ENCODE measurements around the gene TRABD.
A peak's percentile ranks its signal among the peaks of the same experiment; 100 is the strongest.

Gene TRABD

DNA sequence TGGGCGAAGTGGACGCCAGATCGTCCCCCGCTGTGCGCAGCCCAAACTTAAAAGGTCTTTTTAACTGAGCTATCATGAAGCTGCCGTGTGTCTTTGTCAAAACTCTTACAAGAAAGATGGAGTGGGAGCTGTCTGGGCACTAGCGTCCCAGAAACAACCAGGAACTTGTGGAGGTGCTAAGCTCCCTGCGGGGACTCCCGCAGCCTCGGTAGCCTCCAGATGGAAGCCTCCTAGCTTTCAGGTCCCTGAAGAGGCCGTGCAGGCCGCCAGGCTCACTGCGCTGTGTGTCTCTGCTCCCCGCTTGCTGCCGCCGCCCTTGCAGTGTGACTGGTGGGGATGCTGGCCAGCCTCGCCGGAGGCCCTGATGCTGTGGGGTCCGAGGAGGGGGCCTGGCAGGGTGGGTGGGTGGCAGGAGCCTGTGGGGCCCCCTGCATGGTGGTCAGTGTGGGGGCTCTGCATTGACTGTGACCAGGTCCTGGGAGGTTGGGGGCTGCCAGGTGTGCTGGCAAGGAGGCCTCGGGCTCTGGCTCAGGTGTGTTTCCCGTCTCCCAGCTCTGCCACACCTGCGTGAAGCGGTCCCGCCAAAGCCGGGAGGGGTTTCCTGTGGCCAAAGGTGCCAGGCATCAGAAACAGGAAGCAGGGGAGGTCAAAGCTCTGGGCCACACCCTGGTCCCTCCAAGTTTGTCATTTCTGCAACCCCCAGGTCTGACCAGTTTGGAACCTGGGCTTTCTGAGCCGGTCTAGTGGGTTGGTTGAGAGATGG lies 1.2 kb downstream of the TRABD start:
- DNase-seq (ENCODE audit: low read depth in 2 of 2): no peak

DNA sequence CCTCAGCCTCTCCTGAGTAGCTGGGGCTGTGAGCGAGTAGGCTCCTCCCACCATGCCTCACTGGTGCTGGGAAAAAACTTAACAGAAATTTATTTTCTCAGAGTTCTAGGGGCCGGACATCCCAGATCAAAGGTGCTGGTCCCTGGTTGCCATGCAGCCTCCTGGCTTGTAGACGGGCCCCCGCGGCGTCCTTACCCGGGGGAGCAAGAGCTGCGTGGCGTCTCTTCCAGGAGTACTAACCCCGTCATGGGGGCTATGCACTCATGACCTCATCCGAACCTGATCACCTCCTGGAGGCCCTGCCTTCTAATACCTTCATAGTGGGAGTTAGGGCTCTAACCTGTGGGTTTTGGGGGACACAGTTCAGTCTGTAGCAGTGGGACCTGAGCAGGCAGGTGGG lies 2.6 kb downstream of the TRABD start:
- no peak for DNase-seq (ENCODE audit: low read depth in 2 of 2)

DNA sequence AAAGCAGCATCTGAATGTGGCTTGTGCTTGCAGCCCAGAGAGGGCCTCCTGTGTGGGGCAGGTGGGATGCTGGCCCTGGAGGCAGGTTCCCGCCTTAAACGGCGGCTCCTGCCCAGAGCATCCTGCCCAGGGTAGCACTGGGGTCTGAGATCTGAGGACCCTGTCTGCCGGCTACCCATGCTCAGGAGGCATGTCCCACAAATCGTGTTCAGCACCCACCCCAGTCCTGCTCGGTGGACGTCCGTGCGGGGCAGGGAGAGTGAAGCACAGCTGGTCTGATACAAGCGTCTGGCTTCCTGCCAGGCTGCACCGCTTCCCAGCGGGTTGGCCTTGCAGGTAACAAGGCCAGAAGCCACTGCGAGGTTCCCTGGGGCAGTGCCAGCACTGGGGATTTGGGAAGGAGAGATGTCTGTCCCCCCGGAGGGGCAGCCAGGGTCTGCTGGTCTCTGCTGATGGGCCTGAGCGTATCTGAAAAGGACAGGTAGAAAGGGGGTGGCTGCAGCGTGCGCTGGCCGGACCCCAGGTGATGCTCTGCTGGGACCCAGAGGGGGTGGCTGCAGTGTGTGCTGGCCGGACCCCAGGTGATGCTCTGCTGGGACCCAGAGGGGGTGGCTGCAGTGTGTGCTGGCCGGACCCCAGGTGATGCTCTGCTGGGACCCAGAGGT lies 3.6 kb downstream of the TRABD start:
- DNase-seq (ENCODE audit: low read depth in 2 of 2): no peak

DNA sequence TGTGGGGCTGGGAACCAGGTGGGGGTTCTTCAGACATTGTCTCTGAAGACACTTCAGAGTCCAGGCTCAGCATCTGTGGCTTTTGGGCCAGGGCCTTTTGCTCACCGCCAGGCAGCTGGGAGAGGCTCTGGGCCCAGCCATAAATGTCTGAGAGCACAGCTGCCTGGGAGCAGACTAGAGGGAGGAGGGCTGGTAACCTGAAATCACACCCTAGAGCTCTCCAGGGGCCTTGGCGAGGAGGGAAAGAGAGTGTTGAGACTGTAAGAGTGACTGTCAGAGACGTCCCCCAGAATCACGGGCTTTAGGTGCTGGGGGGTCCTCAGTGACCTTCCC lies 4.1 kb downstream of the TRABD start:
- DNase-seq (ENCODE audit: low read depth in 2 of 2): no peak

DNA sequence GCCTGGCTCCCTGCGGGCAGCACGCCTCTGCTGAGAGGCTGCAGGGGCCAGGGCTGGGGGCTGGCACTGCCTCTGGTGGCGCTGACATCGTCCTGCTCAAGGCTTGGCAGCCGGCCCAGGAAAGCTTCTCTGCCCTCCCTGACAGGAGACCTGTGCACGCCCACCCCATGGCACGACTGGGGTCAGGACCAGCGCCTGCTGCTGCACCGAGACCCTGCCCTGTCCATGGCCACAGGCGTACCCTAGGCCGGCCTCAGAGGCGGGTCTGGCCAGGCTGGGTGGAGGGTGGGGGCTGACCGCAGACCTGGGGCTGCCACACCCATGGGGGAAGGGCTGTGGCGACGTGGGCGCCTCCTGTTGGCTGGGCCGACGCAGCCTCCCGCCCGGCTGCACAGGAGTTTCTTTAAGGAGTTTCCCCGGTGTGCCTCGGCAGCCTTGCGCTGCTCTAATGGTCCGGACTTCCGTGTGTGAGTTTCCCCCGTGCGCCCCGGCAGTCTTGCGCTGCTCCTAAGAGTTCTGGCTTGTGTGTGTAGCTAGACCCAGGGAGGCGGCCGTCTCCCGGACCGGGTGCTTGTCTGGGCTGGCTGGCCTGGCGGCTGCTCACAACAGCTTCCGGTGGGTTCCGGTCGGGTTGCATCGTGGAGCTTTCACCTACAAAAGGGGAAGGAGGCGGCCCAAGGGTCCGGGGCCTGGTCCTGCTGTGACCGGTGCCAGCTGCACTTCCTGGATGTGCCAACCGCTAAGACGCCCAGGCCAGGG lies 4.6 kb downstream of the TRABD start:
- DNase-seq (ENCODE audit: low read depth in 2 of 2): peak; percentile 55 to 64

DNA sequence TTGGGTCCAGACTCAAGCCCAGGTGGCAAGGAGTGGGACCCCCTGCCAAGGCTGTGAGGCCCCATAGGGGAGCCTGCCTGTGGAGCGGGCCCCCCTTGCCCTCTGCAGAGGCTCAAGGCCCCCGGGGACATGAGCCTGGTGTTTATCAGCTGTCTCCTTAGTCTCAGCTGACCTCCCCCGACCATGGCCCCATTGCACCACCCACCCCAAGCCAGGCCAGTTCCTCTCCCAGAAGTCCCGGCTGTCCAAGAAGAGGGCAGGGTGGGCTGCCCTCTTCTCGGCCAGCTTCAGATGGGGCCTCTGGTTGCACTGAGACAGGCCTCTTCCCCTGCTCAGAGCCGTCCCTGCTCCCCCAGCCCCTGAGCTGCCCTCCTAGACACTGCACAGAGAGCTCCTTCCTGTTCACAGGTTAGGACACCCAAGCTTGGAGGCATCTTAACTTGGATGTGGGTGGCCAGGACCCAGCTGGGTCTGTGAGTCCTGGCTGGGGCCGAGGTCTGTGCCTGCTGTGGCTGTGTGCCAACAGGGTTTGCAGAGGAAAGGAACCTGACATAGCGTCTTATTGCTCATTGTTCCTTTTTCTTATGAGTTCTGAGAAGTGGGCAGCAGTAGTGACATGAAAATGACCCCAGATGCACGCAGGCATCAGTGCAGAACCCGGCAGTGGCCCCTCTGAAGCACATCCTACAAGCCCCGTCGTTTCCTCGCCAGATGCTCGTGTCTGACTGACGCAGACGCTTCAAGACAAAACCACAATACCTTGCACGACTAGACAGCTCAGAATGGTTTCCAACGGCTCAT lies 5.4 kb downstream of the TRABD start:
- DNase-seq (ENCODE audit: low read depth in 2 of 2): peak; percentile 48 to 59

DNA sequence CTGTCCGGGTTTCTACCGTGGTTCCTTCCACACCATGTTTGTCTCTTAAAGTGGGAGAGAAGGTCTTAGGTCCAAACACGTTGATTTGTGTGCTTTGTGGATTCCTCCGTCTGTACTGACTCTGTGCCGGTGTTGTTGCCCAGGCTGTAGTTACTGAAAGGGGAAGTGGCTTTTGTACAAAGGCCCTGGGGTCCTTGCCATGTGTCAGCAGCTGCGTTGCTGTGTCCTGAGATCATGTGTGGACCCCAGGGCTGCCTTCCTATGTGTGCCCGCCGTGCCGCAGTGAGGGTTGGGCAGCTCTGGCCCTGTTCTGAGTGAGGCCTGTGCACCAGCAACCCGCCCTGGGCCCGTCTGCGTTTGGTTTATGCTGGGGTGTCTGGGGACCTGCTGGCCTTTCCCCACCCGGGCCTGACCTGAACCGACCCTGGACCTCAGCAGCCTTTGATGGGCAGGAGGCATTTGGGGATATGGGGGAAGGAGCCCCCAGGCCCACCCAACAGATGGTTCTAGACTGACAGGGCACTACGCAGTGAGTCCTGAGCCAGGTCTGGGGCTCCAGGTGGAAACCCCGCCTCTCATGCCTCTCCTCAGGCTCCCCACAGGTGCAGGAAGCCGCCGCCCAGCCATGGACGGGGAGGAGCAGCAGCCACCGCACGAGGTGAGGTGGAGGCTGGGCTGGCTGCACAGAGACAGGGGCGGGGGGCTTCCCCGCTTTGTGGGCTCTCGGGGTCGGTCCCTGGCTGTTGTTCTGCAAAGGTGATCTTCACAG lies 6.9 kb downstream of the TRABD start:
- DNase-seq (ENCODE audit: low read depth in 2 of 2): no peak

DNA sequence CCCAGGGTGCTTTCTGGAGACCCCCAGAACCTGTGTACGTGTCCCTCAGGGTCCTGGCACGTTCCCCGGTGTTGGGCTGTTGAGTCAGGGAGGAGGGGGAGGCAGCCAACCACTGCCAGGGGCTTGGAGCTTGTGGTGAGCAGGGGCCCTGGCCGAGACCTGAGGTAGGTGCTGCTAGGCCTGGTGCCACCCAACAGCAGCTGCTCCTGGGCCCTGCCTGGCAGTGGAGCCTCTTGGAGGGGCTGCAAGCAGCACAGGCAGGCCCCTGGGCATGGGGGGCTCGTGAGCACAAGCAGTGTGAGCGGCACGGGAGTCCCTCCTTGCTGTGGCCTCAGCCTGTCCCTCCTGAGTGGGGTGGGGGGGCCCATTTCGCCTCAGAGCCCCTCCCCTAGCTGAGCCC lies 7.9 kb downstream of the TRABD start:
- DNase-seq (ENCODE audit: low read depth in 2 of 2): no peak

DNA sequence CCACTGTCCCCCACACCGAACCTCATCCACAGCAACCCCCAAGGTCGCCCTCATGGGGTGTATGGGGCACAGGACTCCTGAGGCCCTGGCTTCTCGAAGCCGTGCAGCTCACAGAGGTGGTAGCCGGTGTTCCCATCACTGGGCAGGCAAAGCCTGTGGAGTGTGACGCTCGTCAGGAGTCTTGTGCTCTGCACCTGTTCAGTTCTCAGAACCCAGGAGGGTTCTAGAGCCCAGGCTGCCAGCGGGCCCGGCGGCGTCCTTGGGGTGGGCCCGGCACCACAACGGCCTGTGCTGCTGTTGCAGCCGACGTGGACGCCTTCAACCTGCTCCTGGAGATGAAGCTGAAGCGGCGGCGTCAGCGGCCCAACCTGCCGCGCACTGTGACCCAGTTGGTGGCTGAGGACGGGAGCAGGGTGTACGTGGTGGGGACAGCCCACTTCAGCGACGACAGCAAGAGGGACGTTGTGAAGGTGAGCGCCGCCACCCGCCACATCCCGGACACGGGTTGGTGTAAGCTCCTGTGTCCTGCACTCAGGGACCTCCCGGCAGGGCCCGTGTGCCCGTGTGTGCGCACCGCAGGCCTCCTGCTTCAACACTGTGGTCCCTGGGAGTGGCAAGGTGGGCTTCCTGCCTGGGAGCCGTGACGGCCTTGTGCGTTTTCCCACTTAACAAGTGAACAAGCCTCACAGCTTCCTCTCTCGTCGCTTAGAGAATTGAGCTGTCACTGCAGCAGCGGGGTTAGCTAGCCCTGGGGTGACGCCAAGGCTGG lies 8.5 kb downstream of the TRABD start:
- no peak for DNase-seq (ENCODE audit: low read depth in 2 of 2)

DNA sequence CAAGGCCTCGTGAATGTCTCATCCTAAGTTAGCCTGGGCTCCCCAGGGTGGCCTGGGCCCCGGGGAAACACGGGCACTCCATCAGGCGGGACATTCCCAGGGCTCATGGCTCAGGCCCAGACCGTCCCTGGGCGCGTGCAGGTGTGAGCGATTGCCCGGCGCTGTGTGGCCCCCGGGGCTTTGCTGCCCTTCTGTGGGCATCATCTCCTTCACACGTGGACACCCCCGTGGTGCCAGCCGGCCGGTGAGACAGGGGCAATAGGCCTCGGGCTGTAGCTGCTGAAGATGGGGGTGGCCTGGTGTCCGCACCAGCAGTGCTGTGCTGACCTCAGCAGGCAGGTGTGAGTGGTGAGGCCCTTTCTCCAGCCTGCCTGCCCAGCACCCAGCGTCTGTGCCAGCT lies 10.5 kb downstream of the TRABD start:
- no peak for DNase-seq (ENCODE audit: low read depth in 2 of 2)

DNA sequence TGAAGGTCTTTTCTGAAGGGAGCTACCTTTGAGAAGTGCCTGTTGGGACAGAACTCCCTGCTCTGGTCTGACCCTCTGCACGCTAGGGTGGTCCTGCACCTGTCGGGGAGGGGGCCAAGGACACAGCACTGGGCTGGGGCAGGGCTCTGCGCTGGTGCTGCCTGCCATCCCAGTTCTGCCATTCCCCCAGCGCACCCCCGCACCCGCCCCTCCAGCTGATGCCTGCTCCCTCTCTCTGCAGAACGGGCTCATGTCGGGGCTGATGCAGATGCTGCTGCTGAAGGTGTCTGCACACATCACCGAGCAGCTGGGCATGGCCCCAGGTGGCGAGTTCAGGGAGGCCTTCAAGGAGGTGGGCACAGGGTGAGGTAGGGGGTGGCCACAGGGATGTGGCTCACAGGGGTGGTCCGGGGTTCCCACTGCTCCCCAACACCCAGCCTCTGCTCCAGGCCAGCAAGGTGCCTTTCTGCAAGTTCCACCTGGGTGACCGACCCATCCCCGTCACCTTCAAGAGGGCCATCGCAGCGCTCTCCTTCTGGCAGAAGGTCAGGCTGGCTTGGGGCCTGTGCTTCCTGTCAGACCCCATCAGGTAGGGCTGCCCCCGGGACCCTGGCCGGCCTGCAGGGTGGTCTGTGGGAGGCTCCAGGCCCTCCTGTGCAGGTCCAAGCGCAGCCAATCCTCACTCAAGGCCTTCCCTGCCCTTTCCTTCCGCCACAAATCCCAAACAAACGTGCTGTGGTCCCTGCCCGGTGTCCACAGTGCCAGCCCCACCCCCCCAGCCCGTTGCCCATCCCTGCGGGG lies 11.5 kb downstream of the TRABD start:
- DNase-seq (ENCODE audit: low read depth in 2 of 2): no peak

DNA sequence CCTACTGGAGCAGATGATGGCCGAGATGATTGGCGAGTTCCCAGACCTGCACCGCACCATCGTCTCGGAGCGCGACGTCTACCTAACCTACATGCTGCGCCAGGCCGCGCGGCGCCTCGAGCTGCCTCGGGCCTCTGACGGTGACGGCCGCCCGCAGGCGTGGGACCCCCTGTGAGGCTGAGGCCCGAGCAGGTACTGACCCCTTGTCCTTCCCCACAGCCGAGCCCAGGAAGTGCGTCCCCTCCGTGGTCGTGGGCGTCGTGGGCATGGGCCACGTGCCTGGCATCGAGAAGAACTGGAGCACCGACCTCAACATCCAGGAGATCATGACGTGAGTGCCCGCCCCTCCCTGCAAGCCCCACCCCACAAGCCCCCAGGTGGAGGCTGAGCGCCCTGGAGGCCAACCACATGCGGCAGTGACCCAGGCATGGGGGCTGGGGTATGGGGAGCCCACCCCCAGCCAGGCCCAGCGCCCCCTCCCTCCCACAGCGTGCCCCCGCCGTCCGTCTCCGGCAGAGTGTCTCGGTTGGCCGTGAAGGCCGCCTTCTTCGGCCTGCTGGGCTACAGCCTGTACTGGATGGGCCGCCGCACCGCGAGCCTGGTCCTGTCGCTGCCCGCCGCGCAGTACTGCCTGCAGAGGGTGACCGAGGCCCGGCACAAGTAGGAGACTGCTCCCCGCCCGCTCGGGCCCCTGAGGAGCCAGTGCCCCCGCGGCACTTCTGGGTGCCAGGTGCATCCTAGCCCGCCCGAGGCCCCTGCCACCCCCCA lies 12.3 kb downstream of the TRABD start:
- DNase-seq (ENCODE audit: low read depth in 2 of 2): no peak

DNA sequence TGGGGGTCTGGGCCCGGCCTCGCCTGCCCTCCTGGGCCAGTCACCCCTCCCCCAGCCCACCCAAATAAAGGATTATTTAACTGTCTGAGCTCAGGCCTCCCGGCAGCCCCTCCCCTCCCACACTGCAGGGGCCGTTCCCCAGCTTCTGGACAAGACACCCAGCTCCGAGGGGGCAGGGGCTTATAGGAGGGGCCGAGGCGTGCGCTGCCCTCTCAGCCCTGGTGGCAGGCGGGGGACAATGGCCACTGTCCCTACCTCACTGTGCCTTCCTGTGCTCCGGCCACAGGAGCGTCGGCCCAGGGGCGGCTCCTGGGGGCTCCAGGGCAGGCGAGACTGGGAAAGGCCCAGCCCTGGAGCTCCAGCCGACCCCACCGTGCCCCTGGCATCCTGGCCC lies 12.9 kb downstream of the TRABD start:
- DNase-seq (ENCODE audit: low read depth in 2 of 2): no peak

DNA sequence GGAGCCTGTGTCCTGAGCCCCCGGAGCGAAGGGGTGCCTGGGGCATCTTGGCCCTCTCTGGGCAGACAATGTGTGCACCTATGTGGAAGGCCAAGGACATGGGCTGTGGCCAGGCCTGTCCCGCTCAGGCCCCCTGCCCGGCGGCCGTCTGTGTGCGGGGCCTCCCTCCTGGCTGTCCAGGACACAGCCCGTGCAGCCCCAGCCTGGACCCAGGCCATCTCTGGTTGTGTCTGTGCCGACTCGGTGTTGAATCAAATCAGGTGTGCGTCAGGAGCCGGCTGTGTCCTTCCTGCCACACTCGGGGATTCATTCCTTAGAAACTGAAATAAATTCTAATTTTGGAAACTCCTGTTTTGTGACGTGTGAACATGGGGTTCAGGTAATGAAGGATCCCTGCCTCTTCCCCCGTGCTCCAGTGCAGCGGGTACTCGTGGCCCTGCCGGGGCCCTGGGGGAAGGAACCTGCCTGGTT lies 13.6 kb downstream of the TRABD start:
- DNase-seq (ENCODE audit: low read depth in 2 of 2): no peak

DNA sequence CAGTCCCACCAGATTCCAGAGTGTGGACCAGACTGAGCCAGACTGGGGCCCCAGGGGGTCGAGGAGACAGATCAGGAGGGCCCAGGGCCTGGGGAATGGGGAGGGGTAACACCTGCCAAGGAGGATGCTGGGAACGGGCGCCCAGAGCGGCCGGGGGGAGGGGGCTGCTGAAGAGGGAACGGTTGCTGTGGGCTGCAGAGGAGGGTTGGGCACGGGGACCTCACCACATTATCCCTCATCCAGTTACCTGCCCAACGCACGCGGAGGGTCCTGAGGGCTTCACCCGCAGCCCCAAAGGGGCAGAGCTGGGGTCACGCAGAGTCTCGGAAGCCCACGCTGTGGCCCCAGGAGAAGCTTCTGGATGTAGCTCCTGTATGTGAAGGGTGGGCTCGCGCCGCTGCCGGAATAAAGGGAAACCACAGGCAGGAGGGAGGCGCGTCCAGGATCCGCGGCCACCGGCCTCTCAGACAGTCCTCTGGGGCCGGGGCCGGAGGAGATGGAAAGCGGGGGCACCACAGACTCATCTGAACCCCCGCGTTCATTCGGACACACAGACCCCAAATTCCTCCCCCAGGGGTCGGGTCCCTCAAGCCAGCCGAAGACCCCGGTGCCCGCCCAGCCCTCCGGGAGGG lies 14.2 kb downstream of the TRABD start:
- no peak for DNase-seq (ENCODE audit: low read depth in 2 of 2)

DNA sequence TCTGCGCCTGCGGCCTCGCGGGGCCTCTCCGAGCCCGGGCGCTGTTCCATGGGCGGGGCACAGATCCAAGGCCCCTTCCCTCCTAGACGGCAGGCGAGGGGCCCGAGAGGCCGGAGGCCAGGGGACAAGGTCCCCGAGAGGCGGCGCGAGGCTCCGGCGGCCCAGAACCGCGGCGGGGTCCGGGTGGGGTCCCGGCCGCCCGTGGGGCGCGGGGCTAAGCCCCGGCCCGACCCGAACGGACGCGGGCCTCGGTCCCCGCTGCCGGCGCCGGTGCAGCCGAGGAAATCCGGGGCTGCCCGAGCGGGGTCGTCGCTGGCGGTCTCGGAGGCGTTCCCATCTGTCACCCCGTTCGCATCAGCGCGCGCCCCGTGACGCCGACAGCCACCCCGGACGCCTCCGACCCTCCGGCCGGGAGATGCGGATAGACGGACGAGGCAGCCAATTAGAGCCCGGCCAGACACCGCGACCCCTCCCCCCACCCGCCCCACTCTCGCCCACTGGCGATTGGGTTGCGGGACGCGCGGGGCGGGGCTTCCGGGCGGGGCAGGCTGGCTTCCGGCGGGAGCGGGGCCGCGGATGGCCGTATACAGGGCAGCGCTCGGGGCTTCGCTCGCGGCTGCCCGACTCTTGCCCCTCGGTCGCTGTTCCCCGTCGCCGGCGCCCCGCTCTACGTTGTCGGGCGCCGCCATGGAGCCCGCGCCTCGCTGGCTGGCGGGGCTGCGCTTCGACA lies 14.9 kb downstream of the TRABD start, which contains the start of gene SELENOO:
SELENOO (plus strand) TSS at position 551 of the 730 bp plus-strand sequence; CDS start at position 577, 26 bp downstream.
- peak; percentile 84 to 89 for DNase-seq (ENCODE audit: low read depth in 2 of 2)

Measured in stimulated activated CD4-positive, alpha-beta T cell treated with anti-CD3 and anti-CD28 coated beads, Interleukin-12 subunit alpha, Interleukin-12 subunit beta, amount 100 ng/mL, for 24 hours (primary cell).